AG08395 (cell line): ENCODE measurements around the gene UMOD.
A peak's percentile ranks its signal among the peaks of the same experiment; 100 is the strongest.

ENCODE experiments used
- DNase-seq: peaks from one replicate; pipeline ENCODE4 v3.0.0; 2012; ENCODE audit warnings: mixed read lengths, low spot score

The UMOD gene

DNA sequence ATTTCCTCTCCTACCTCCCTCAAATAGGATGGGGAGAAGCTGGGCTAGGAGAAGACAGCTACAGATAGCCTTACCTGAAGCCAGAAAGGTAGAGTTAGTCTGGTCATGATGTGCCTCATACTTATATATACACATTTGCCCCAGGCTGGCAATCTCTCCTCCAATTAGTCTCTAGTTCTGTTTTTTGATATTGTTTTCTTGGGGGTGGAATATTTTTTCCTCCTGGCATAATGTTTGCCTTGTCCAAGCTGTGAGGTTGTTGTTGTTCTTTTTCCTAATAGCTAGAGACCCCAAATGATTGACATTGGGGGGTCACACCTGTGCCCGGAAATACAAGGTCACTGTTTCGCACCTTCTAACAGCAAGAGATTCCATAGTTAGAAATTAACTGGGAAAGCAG, at the start of gene UMOD:
Gene UMOD, minus strand, starts transcription at position 101 of the 400 bp plus-strand sequence. CDS start 1,978 bp downstream, outside the sequence.
- DNase-seq: no peak

DNA sequence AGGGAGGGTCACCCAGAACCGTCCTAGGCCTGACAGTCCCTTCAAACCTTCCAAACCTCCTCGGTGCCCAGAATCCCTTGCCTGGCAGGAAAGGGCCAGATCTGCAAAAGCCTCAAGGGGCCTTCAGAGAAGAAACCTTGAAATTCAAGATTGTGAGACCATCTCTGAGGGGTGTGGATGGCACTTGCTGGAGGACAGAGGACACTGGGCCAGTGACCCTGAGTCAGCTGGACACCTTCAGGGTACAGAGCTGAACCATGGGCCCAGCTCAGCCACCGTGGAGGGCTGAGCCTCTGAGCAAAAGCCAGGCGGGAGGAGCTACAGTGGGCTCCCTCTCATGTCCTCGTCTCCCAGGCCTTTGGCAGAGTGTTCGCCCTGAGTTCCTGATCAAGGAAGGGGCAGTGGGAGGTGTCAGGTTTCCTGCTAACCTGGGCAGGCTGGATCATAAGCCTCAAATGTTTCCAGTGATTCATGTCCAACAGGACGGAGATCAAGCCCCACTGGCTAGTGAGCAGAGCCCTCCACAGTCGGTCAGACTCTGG, 49.0 kb upstream of the UMOD start:
- DNase-seq: no peak

GRCh38 chr16:20401066-20401465, 48.6 kb upstream of the UMOD start:
- DNase-seq: no peak

GRCh38 chr16:20399185-20399584, 46.7 kb upstream of the UMOD start:
- no peak for DNase-seq

- DNase-seq: no peak
Measured at GRCh38 chr16:20398603-20399002, 46.1 kb upstream of the UMOD start.

DNA sequence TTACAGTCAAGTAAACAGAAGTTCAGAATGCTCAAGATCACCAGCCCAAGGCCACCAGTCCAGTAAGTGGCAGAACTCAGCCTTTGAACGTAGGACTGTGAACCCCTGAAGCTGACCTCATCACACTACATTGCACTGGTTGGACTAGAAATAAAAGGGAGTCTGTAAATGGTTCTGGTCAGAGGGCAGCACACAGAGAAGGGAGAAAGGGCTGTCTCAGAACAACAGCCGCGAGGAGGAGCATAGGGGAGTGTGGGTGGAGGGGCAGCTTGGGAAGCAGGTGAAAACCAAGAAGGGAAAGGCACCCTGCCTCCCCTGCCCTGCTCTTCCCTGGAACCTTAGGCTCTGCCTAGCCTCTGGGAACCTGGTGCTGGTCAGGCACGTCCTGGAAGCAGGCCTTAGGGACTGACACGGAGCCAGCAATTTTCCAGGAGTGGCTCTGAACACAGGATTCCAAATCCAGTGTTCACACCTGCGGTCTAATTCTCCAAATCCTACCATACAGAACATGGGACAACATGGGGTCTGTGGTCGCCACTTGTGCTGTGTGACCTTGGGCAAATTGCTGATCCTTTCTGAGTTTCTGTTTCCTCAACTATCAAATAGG, 45.1 kb upstream of the UMOD start:
- no peak for DNase-seq

DNA sequence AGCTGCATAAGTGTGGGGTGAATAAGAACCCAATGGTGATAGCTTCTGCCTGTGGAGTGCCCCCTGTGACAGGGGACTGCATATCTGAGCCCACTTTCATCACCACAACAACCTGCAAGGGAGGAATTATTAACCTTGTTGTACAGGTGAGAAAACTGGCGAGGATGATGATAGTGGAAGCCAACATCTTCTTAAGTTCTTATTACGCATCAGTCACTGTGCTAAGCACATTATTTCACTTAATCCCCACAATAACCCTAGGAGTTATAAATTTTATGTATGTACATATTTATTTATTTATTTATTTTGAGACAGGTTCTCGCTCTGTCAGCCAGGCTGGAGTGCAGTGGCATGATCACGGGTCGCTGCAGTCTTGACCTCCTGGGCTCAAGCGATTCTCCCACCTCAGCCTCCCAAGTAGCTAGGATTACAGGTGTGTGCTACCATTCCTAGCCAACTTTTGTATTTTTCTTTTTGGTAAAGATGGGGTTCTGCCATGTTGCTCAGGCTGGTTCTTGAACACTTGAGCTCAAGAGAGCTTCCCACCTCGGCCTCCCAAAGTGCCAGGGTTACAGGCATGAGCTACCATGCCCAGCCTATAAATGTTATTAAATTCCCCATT, 44.4 kb upstream of the UMOD start:
- DNase-seq: no peak

DNA sequence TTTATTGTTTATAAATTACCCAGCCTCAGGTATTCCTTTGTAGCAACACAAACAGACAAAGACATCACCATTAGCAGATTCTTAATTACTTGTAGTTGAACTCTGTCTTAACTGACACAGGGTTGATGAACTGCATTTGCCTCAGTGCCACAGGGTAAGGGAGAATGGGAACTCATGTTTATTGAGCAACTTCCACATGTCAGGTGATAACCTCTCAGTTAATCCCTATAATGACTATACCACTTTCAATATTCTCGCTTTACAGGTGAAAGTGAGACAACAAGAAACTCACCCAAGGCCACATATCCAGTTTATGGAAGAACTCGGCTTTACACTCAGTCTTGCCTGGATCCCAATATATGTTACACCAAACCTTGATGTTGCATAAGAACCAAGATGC, 43.4 kb upstream of the UMOD start:
- no peak for DNase-seq

DNA sequence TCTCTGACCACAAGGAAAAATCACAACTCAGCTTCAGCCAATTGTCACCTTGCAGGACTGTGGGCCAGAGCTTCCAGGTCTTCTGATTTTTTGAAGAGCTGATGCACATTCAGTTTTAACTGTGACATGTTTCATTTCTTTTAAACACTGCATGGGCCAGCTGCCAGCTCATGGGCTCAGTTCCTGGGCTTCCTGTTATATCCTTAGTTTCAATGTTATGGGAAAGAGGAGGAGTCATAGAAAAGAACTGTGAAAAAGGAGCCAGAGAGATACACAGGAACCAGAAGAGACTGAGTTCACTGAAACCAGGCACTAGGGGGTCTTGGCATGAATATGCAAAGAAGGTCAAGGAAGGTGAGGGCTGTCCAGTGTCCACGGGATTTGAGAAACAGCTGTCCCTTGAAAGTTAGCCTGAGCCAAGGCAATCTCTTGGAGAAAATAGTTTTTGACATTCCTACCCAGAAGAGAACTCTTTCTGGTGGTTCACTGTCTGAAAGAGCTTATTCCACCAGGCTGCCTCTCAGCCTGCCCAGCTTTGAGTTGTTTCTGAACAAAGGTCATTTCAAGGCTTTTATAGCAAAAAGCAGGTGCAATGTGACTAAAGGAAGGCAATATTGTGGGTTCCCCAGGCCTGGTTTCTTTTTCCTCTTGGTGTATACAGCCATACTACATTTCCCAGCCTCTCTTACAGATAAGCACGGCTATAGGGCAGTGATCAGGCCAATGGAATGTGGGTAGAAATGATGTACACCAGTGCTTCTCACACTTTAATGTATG, 41.5 kb upstream of the UMOD start:
- no peak for DNase-seq

DNA sequence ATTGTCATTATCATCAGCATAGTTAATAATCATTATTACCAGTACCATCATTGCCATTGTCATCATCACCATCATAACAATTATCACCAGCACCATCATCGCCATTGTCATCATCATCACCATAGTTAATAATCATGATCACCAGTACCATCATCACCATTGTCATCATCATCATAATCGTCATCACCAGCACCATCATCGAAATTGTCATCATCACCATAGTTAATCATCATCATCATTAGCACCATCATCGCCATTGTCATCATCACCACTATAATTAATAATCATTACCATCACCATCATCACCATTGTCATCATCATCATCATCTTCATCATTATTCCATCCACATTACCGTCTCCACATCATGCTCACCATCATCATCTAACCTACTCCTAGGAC, 38.5 kb upstream of the UMOD start:
- DNase-seq: no peak

DNA sequence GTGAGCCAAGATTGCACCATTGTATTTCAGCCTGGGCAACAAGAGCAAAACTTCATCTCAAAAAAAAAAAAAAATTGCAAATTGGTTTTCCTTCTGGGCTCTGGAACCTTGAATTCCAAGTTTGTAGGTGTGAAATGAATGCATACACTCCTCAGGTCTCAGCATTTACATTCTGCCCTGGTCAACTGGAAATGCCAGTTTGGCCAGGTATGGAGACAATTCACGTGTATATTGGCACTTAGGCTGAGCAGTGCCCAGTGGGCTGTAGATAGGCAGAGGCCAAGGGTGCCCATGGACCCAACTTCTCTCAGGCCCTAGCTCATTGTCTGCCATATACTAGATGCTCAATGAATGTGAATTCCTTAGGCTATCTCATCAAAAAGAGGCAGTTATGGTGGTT, 36.3 kb upstream of the UMOD start:
- no peak for DNase-seq

DNA sequence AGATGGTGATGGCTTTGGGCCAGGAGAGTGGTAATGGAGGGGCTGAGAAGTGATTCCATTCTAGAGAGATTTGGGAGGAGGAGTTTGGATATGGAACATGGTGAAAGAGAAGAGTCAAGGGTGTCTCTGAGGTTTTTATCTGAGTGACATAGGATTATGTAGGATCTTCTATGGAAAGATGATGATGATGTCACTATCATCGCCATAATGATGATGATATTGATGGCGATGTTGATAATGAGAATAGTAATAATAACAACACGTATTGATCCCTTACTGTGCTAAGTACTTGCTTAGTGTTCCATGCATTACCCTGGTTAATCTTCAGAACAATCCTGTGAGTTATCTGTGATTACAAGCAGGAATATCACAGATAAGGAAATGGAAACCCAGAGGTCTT, 35.5 kb upstream of the UMOD start:
- no peak for DNase-seq

GRCh38 chr16:20385844-20386832, 33.6 kb upstream of the UMOD start:
- DNase-seq: peak; percentile 71

DNA sequence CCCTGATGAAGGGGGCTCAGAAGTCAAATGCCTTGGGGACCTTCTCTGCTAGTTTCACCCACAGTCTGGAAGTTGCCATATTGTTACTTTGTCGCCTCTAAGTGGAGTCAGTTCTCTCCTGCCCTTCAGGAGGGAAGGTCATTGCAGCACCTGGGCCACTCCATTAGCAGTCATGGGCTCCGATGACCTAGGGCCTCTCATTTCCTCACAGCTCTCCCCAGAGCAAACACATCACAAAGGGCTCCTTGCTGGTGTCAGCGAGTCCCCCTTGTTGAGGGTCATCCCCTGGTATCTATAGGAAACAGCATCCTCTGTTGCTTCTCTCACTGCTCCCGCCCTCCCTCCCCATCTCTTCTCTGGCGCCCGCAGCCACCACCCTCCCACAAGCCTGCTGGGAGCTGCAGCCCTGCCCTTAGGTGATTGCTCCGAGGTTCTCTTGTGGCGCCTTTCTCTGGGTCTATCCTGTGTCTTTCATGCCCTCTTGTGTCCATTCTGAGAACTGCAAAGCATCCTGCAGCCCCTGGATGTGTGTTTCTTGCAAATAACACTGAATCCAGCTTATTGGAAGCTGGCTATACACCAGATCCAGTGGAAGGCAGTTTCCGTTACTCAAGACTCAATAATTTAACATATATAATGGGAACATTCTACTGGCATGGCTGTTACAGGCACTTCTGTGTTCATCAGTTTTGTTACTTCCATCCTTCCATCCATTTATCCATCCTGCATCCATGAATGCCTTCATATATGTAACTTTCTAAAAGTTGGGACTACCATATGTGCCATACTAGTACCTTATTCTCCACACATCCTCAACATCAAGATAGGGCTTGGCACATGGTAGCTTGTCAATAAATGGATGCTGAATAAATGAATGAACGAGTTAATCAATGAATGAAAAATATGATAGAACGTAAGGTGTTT, 30.9 kb upstream of the UMOD start:
- DNase-seq: peak; percentile 66

- DNase-seq: no peak
Measured at GRCh38 chr16:20382202-20382948, 29.9 kb upstream of the UMOD start.

DNA sequence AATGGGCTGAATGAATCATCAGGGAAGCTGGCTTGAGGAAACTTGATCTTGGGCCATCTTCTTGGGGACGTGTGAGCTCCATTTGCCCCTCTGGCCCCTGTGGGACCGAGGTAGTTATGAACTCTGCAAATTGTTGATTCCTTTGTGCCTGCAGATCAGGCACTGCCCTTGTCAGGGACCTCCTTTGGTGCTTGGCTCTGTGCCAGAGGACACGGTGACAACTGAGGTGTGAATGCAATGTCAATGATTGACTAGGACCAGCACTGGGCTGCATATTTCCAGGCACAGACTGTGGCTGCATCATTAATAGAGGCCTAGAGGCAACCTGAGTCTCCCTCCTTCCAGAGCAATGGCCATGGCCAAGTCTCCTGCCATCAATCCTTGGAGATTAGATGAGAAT, 28.3 kb upstream of the UMOD start:
- DNase-seq: no peak

- no peak for DNase-seq
Measured at GRCh38 chr16:20377181-20377580, 24.7 kb upstream of the UMOD start.

GRCh38 chr16:20372701-20373100, 20.2 kb upstream of the UMOD start:
- DNase-seq: no peak

GRCh38 chr16:20369452-20370054, 17.0 kb upstream of the UMOD start:
- no peak for DNase-seq

- no peak for DNase-seq
Measured at GRCh38 chr16:20364051-20364450, 11.5 kb upstream of the UMOD start.
